ENCODE data around the gene SDCCAG8. TPM values are rescaled to one million over a fixed set of nuclear protein-coding genes. Genes with fewer than 3 reads are reported as not detected.

Gene SDCCAG8
- total RNA-seq, 1 donor from 2014 or later = 24.5 TPM

GRCh38 chr1:243482141-243483022 is 226.5 kb downstream of the SDCCAG8 start:
- Histone ChIP-seq H3K36me3 (ENCODE audit: insufficient read depth, low read length) (no peaks in the 10 kb centered on the region), H3K4me1 (ENCODE audit: insufficient read depth, low read length) (peaks cover 11% of the 10 kb centered on the region), H3K27me3 (ENCODE audit: insufficient read depth, low read length) (no peaks in the 10 kb centered on the region), H3K9me3 (ENCODE audit: insufficient read depth, low read depth, low read length) (no peaks in the 10 kb centered on the region), H3K4me2 (ENCODE audit: low read length) (peak overlapping the region; percentile 90), H3K9ac (ENCODE audit: low read length) (peak overlapping the region; percentile 74), H3K4me3 (ENCODE audit: insufficient read depth, low read depth, low read length) (peak overlapping the region; percentile 55), H2AFZ (ENCODE audit: low read depth, low read length) (peak overlapping the region; percentile 63), H4K20me1 (ENCODE audit: insufficient read depth, low read length) (no peaks in the 10 kb centered on the region), H3K79me2 (ENCODE audit: insufficient read depth, low read length) (no peaks in the 10 kb centered on the region), H3K27ac (ENCODE audit: low read depth, low read length) (peak overlapping the region; percentile 15)
- no peak for FAIRE-seq
- Mint-ChIP-seq H3K9me3 (ENCODE audit: unreplicated experiment) (peaks cover 2% of the 10 kb centered on the region), H3K27ac (ENCODE audit: unreplicated experiment) (peak overlapping the region; percentile 41), H3K4me1 (ENCODE audit: low read depth, unreplicated experiment) (peaks cover 8% of the 10 kb centered on the region), H3K4me3 (ENCODE audit: unreplicated experiment) (peak overlapping the region; percentile 62), H3K27me3 (ENCODE audit: low read depth, unreplicated experiment) (no peaks in the 10 kb centered on the region), H3K36me3 (ENCODE audit: low read depth, unreplicated experiment) (no peaks in the 10 kb centered on the region)
- TF ChIP-seq CTCF (IDR thresholded peaks at IDR 0.05; ENCODE audit: insufficient read depth, low read depth, low read length) = no peak
- TF ChIP-seq EZH2 (IDR thresholded peaks at IDR 0.05; ENCODE audit: insufficient read depth, low read length) = no peak
- peak; percentile 70 for DNase-seq (ENCODE audit: low read depth)

GRCh38 chr1:243483071-243483771 is 227.4 kb downstream of the SDCCAG8 start:
- peaks cover 2% of the 10 kb centered on the region for H3K9me3 Mint-ChIP-seq (ENCODE audit: unreplicated experiment)
- H3K4me2 ChIP-seq (ENCODE audit: low read length) = peak overlapping the region; percentile 90
- peaks cover 8% of the 10 kb centered on the region for H3K4me1 Mint-ChIP-seq (ENCODE audit: low read depth, unreplicated experiment)
- no peaks in the 10 kb centered on the region for H3K36me3 ChIP-seq (ENCODE audit: insufficient read depth, low read length)
- no peaks in the 10 kb centered on the region for H3K27me3 ChIP-seq (ENCODE audit: insufficient read depth, low read length)
- peaks cover under 1% of the 10 kb centered on the region for H3K36me3 Mint-ChIP-seq (ENCODE audit: low read depth, unreplicated experiment)
- H3K9ac ChIP-seq (ENCODE audit: low read length) = peak overlapping the region; percentile 74
- H3K4me3 Mint-ChIP-seq (ENCODE audit: unreplicated experiment) = peak overlapping the region; percentile 75
- no peaks in the 10 kb centered on the region for H3K79me2 ChIP-seq (ENCODE audit: insufficient read depth, low read length)
- H3K9me3 ChIP-seq (ENCODE audit: insufficient read depth, low read depth, low read length) = no peaks in the 10 kb centered on the region
- FAIRE-seq = no peak
- TF ChIP-seq EZH2 (IDR thresholded peaks at IDR 0.05; ENCODE audit: insufficient read depth, low read length) = no peak
- peak; percentile 17 for TF ChIP-seq CTCF (IDR thresholded peaks at IDR 0.05; ENCODE audit: insufficient read depth, low read depth, low read length)
- peak overlapping the region; percentile 63 for H2AFZ ChIP-seq (ENCODE audit: low read depth, low read length)
- H3K27ac ChIP-seq (ENCODE audit: low read depth, low read length) = peak overlapping the region; percentile 15
- no peaks in the 10 kb centered on the region for H3K27me3 Mint-ChIP-seq (ENCODE audit: low read depth, unreplicated experiment)
- no peak for DNase-seq (ENCODE audit: low read depth)
- H3K4me3 ChIP-seq (ENCODE audit: insufficient read depth, low read depth, low read length) = peak overlapping the region; percentile 55
- peak overlapping the region; percentile 34 for H3K27ac Mint-ChIP-seq (ENCODE audit: unreplicated experiment)
- H3K4me1 ChIP-seq (ENCODE audit: insufficient read depth, low read length) = peaks cover 11% of the 10 kb centered on the region
- H4K20me1 ChIP-seq (ENCODE audit: insufficient read depth, low read length) = no peaks in the 10 kb centered on the region

All from astrocyte (in vitro differentiated cells and primary cell).